HG03045 (cell line): ENCODE data around the gene CSMD2.
"Not testable (repeated sequence)": the region's sequence is repeated elsewhere in the genome, so short reads cannot be mapped to it uniquely, and the experiment has no call there.

Experiments
- ATAC-seq: cut with Tn5 transposase; IDR thresholded peaks from one replicate; pipeline ENCODE4 v1.9.1; 2021; ENCODE audit warnings: mild to moderate bottlenecking, moderate library complexity; ENCODE audit not compliant: unreplicated experiment

The CSMD2 gene

DNA sequence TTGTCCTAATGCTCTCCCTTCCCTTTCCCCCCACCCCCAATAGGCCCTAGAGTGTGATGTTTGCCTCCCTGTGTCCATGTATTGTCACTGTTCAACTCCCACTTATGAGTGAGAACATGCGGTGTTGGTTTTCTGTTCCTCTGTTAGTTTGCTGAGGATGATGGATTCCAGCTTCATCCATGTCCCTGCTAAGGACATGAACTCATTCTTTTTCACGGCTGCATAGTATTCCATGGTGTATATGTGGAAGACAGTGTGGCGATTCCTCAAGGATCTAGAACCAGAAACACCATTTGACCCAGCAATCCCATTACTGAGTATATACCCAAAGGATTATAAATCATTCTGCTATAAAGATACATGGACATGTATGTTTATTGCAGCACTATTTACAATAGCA lies 148.7 kb downstream of the CSMD2 start:
- ATAC-seq: not testable (repeated sequence)

DNA sequence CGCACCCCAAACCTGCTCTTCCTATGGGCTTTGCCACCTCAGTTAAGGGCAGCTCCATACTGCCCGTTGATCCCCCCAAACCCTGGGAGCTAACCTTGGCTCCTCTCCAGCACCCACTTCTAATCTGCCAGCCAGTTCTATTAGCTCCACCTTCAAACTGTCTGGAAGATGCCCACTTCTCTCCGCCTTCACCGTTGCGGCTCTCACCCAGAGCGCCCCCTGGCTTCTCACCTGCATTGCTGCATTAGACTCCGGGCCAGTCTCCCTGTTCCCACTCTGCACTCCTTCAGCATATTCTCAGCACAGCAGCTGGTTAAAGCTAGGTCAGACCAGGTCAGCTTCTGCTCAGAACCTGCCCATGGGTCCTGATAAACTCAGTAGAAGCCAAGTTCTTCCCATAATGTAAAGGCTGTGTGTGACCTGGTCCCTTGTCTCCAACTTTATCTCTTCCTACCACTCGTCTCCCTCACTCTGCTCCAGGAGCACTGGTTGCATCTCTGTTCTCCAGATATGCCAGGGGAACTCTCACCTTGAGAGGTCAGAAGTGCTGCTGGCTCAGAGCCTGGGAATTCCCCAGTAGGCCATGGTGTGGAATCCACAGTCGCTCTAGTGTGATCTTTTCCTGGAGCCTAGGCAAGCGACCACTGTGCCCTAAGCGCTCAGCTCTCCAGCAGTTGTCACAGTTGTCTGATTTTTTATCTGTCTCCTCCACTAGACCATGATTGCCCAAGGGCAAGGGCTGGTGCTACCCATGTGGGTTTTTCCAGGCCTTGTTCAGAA lies 150.9 kb downstream of the CSMD2 start:
- no peak for ATAC-seq

DNA sequence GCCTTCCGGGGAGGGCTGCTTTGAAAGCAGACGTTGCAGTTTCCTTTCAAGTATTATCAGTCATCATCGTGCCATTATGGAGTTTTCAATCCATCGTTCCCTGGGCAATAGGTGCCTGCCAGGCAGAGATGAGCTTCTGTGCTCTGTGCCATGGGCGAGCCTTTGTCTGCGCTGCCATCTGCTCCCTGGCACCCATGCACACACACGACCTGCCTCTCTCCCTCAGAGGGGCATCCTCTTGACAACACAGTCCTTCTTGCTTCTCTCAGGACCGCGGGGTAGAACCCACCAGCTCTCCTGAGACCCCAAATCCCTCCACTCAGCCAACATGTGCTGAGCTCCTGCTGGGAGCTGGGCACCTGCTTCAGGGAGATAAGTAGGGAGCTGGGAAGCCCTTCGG lies 151.9 kb downstream of the CSMD2 start:
- ATAC-seq: no peak

DNA sequence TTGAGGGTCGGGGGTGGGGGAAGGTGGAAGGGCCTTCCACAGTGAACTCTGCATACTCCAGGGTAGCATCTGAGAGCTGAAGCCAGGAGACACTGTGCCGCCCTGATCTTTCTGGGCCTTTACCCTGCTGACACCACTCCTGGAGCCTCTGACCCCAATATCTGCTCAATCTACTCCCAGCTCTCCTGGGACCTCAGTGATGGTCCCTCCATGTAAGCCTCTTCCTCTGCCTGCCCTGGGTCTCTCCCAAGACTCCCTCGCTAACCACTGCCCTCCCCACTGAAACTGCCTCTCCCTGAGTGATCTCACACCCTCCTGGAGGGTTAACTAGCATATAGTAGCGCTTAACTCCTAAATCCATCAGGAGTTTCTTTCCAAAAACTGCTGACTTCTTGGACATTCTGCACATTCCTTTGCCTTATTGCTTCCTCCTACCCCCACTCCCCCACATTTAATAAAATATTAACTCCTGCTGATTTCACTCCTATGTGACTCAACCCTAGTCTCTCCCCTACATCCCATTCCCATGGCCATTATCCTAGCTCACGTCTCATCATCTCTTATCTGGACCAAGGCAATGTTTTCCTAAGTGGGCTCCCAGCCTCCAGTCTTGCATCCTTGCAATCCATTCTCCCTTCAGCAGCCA lies 155.6 kb downstream of the CSMD2 start:
- ATAC-seq: no peak

DNA sequence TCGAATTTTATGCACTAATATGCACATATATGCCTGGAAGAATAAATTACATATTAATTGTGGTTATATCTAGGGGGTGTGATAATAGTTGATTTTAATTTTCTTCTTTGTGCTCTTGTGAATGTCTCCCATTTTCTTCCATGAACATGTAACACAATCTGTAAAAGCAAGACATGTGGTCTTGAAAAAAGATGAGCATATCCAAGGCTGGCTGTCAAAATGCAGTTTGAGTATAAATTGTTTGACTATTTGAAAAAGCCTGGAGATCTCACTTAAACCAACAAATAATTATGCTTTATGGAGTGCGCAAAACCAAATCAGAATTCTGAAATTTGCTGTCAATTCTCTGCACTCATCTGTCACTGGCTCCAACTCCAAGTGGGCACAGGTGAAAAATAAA lies 157.3 kb downstream of the CSMD2 start:
- ATAC-seq: no peak

DNA sequence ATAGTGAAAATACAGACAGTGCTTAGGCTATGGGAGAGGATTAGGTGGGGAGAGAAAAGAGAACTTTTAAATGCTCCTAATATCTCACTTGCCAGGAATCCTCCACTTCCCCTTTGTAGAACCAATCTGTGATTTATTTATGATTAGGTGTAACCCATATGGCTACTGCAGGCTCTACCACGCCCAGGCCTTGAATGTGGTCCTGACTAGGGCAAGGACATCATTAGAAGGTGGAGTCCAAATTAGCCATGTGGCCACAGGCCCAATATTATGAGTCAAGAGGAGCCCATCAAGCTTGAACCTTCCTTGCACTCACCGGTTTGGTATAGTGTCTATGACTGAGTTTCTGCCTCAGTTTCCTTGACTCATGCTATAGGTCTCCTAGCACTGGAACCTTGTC lies 159.7 kb downstream of the CSMD2 start:
- no peak for ATAC-seq

DNA sequence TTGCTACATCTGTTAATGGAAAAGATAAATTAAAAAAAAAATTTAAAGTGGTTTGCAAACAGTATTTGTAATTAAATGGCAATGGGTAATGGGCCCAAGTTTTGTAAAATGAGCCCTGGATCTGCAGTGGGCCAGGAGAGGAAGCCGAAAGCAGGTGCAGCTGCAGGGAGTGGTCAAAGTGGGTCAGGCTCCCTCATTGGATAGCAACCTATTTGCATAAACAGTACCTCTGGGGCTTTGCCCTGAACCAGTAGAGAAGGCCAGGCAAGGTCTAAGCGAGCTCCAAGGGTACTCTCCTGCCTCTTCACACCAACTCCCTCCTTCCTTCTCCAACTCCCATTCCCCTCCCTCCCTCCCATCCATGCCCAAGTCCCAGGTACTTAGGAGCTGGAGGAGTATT lies 162.2 kb downstream of the CSMD2 start:
- no peak for ATAC-seq

DNA sequence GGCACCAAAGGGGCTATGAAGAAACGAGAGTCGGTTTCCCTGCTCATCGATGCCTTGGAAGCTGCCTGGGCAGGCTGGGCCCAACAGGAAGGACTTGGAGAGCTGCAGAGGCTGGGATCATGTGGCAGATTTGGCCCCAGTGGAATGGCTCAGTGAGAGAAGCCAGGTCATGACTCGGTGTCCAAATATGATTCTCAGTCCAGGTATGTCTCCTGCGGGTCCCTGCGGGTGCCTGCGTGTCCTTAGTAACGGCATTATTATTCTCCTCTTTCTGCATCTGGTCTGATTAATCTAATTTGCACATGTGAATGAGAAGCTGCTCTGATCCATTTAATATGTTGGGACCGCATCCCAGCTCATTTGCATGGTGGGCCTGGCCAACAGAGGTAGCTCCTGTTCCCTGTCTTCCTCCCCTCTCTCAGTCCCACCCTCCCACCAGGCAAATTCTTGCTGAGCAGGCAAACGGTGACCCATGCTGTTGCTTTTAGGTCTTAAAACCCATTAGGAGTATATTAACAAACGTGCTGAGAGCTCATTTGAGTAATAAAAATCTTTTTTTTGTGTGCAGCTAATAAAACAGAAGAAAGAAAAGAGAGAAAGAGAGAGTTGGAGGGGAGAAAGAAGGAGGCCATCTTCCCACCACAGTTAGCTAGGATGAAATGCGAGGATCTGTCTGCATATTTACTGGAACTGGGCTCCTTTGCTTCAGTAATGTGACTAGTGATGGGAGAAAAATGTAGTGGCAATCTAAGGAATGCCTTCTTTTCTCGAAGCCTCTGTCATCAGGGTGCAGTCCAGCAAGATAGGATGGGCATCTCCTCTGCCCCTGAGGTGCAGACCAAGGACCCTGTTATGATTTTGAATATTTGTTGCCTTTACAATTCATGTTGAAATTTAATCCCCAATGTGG lies 167.6 kb downstream of the CSMD2 start:
- ATAC-seq: no peak

DNA sequence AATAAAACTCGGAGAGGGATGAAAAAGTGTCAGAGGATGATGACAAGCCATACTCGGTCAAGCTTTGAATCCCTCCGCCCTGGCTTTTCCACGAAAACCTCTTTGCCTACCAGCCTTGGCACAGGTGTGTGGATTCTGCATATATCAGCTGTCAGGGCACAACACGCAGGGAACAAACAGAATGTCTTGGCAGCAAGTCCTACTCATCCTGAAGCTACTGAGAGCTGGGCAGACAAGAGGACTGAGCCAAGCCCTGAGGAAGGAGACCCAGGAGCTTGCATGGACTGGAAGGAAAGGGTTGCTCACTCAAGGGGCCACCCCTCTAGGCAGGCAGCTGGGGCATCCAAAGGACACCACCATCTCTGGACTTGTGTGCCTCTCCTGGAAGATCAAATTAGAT lies 168.7 kb downstream of the CSMD2 start:
- ATAC-seq: no peak

DNA sequence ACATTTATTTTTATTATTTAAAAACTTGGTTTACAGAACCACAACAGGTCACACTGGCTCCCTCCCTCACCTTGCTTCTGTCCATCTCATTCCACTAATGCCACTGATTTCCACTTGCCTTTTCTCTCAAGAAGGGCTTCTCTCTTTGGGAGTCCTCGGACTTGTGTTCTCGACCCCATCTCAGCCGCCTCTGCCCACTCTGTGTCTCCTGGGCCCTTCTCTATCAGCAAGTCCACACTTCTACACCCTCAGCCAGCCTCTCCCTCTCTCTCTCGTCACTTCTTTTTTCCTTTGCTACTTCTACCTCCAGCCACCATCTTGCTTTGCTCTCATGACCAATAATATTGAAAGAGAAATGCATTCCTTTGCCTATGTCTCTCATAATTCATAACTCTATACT lies 171.7 kb downstream of the CSMD2 start:
- no peak for ATAC-seq

DNA sequence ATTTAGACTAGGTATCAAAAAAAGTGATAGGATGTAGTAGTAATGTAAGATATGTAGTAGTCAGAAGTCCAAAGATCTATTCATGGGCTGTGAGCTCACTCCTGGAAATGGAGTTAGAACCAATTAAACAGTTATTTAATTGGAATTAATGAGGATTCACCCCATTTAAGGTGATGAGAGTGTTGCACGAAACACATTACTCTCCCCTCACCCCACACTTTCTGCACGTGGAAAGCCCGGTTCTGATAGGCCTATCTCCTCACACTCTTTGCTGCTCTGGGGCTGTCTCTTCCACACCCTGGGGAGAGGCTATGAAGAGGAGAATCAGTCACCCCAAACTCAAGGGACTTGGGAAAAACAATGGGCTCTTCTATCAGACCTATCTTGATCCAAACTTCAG lies 174.7 kb downstream of the CSMD2 start:
- ATAC-seq: no peak

DNA sequence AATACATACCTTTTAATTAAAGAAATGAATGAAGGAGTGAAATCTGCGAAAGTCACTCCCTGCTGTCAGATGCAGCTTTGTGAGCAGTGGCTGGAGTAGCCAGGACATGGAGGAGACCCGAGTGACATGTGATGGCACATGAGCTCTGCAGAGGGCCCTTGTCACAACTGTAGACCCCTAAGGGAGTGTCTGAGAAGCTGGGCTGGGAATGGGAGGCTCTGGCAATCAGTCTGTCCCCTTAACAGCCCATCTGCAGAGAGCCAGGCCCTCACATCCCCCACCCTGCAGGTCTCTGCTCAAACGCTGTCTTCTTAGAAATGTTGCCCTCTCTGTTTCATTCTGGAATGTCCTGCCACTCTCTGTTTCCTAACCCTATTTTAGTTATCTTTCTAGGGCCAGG lies 176.9 kb downstream of the CSMD2 start:
- ATAC-seq: no peak

DNA sequence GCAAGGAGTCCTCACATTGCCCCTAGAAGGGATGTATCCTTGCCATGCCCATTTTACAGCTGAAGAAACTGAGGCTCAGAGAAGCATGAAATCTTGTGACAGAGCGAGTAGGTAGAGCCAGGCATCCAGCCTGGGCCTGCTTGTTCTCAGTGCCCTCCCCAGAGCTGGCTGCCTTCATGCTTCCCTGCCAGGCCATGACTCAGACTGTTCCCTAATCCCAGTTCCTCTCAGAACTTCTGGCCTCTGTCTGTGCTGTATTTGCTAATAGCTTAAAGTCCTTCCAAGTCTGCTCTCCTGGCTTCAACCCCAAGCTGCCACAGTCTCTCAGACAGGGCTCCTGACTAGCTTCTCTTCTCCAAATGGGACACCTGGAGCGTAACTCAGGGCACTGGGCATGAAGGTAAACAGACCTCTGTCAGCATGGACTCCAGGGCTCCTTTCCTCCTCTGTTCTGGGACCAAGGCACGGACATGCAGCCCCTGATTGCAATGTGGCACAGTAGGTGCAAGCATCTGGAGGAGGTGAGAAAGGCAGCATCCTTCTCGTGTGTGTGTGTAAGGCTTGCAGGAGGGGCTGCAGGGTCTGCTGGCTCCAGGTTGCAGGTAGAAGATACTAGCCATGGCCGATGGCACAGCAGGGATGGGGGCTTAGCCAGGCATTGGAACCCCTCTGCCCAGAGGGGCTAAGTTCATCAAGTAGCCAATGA lies 178.5 kb downstream of the CSMD2 start:
- no peak for ATAC-seq

DNA sequence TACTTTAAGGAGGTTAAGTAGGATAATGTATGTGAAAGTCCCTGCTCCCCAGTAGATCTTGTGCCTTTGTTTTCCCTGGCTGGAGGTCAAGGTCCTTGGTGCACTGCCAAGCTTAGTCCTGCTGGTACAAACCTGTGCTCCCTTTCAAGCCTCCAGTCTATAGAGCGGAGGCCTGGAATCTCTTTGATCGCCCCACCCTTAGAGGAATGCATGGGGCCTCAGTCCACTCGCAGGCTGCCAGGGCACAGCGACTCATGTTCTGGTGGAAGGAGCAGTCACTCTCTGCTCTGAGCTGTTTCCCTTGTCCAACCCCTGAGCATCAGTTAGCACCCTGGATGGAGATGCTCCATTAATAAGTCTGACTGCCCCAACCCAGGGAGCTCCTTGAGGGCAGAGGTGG lies 179.4 kb downstream of the CSMD2 start:
- no peak for ATAC-seq

DNA sequence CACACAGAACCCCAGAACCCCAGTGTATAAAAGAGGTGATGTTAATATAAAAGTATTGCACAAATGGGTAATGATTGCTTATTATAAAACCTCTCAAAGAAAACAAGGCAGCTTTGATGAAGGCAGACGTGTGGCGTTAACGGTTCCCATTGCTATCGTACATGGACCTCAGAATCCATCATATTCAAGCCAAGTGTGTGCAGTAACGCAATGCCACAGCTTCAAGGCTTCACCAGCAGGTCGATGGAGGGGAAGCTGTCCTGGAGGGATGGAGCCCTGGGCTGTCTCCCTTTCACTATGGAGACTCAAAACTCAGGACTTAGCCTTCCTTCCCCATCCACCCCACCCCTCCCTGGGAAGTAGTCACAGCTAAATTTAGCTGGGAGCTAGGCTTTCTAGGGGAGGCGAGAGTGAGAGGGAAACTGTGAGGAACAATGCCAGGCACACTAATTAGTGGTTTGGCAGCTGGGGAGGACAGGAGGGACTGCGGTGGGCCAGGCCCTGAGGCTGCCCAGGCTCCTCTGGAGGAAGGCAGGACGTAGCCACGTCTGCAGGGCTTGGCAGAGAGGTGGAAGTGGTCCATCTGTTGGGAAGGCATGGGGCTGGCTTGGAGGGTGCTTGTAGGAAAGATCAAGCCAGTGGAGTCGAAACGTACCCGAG lies 180.0 kb downstream of the CSMD2 start:
- ATAC-seq: no peak

DNA sequence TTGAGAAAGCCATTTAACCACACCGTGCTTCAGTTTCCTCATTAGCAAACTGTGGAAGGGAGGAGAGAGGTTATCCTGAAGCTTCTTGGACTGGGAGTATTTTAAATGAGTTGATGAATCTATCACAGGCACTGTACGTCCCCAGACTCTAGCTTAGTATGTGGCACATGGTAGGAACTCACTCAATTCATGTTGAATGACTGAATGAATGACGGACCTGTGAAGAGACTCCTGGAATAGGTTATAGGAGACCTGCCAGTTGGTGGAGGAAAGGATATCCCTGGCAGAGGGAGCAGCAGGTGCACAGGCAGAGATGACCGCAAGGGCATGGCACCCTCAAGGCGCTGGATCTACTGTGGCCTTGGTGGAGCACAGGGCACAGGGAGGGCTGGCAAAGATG lies 182.6 kb downstream of the CSMD2 start:
- ATAC-seq: no peak

DNA sequence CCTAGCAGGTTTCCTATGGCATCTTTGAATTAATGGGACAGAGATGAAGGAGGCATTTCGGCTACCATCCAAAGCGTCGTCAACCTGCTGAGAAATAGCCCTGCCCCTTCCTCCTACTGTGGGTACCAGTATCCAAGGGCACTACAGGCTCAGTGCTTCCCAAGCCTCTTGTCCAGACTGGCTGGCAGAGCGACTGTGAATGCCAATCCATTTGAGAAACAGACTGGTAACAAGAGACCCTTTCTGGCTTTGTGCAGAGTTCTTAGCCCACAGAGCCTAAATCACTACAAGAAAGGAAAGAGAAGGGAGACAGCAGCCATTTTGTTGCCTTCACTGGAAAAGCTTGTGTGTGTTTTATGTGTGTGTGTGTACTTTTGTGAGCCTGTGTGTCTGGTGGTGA lies 185.7 kb downstream of the CSMD2 start:
- no peak for ATAC-seq

DNA sequence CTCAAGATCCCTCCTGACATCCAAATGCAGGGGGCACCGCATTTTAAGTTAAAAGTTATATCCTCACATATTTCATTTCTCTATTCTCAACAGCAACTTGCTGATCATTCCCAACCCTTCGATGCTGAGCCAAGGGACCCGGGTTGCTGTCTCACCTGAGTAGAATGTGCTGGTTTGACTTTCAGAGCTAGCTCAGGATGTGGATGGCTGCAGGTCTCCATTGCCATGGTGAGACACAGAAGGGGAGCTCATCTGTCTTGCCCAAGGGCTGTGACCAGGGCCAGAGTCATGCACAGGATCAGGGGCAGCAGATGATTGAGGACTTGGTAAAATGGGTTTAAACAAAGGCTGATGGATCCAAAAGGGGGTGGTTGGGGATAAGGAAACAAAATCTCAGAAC lies 189.1 kb downstream of the CSMD2 start:
- ATAC-seq: no peak

DNA sequence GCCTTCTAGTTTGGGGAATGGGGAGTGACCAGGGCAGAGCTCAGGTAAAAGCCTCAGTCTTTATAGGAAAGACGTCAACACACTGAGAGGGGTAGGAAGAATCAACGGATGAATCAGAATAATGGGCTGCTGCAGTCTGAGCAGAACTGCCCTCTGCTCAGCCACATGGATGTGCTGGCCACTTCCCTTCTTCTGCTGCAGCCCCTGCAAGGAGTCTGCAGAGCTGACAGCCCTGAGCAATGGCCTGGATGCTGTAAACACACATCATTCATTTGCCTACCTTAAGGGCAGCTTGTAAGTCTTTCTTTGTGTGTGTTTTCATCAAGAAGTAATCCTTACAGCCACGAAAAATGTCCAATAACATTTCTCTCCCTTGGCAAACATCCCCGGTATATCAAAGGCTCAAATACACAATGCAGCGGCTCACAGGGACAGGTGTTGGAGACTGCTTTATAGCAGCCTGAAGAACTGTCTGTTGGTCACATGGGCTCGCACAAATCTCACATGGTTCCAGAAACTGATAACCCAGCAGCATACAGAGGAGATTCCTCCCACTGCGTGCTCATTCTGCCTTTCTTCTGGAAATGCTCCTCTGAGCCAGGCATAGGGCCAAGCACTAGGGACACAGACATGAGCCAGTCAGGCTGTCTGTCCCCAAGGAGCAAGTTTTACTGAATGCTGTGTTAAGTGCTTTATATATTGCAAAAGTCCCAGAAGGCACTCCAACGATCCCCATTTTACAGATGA lies 191.1 kb downstream of the CSMD2 start:
- no peak for ATAC-seq
